GM12874 (cell line): ENCODE results near the gene FGFR2.

ENCODE experiments used
- TF ChIP-seq, protein P1 (sequence below): IDR thresholded peaks from 2 replicates; pipeline ENCODE4 v1.5.1; 2011; ENCODE audit warnings: low read depth, mild to moderate bottlenecking, control low read depth, low read length, moderate library complexity; ENCODE audit not compliant: insufficient read depth

Gene FGFR2

DNA sequence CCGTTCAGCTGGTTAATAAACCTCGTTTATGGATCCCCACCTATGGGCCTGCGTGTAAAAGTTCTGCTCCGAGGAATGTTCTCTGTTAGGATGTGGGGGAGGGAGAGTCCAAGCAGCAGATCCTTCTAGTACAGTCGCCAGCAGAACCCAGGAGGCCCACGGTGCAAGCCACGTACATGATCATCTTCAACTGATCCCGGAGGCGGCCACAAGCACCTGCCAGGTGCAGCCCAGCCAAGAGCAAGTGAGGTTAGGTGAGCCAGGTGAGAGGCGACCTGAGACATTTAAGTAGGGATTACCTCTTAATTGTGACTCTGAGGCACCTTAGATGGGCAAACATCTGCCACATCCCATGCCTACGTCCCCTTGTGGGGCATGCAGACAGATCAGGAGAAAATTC, 18.0 kb upstream of the FGFR2 start:
- TF ChIP-seq, protein P1, sequence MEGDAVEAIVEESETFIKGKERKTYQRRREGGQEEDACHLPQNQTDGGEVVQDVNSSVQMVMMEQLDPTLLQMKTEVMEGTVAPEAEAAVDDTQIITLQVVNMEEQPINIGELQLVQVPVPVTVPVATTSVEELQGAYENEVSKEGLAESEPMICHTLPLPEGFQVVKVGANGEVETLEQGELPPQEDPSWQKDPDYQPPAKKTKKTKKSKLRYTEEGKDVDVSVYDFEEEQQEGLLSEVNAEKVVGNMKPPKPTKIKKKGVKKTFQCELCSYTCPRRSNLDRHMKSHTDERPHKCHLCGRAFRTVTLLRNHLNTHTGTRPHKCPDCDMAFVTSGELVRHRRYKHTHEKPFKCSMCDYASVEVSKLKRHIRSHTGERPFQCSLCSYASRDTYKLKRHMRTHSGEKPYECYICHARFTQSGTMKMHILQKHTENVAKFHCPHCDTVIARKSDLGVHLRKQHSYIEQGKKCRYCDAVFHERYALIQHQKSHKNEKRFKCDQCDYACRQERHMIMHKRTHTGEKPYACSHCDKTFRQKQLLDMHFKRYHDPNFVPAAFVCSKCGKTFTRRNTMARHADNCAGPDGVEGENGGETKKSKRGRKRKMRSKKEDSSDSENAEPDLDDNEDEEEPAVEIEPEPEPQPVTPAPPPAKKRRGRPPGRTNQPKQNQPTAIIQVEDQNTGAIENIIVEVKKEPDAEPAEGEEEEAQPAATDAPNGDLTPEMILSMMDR = no peak

DNA sequence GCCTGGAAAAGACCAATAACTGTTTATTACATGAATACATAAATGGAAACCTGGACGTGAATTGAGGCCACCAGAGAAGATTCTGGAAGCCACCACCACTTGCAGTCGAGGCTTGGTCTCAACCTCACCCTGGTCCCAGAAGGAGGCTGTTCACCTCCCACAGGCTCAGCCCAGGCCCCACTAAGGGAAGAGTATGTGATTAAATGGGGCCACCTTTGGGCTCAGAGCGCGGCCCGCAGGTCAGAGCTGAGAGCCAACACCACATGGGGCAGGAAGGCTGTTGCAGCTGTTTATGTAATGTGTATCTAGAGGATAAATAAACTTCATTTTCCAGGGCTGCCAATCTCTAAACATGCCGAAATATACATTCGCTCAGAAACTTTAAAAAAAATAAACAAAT, 17.6 kb upstream of the FGFR2 start:
- TF ChIP-seq, protein P1 = no peak

DNA sequence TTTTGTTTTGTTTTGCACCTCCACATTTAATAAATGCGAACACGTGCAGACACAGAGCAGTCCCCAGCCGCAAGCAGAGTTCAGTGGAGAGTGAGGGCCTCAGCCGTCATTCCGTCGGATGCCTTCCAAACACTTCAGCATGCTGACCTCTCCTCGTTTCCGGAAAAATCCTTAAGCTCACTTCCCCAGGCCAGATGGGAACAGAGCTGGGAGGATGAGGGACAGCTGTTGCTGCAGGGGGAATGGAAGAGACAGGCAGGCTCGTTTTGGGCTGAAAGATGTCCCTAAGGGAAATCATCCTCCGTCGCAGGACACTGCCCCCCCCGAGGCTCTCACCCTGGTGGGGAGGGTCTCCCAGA, 17.2 kb upstream of the FGFR2 start:
- TF ChIP-seq, protein P1 = no peak

DNA sequence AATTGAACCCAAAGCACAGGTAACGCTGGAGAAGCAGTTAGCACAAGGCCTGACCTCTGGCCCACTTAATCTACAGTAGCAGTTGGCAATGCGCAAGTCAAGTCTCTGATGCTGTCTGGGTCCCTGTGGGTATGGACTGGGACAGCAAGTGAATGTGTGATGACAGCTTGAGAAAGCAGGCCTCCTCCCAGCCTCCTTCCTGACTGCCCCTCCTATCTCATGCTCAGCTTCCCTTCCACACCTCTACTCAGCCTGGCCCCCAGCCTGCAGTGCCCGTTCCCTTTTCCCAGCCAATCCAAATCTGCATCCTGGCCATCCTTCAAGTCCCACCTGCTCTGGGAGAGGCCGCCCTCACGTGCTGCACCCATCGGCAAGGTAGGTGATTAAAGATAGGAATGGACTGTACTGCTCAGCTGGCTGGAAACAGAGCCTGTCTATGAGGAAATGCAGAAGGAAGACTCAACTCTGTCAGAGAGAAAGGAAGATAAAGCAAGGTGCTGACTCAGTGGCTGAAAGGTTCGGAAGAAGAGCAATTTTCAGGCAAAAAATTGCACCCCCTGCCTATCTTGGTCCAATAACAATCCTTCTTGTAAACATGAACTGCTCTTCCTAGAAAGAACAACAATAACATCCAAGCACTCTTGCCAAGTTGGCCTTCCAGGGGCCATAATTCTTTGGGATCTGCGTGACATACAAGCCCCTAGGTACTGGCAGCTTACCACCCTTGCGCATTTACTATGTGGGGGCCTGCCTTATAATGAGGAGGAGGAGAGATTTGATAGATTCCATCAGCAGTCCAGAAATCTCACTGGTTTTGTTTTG, 16.6 kb upstream of the FGFR2 start:
- TF ChIP-seq, protein P1 = no peak

DNA sequence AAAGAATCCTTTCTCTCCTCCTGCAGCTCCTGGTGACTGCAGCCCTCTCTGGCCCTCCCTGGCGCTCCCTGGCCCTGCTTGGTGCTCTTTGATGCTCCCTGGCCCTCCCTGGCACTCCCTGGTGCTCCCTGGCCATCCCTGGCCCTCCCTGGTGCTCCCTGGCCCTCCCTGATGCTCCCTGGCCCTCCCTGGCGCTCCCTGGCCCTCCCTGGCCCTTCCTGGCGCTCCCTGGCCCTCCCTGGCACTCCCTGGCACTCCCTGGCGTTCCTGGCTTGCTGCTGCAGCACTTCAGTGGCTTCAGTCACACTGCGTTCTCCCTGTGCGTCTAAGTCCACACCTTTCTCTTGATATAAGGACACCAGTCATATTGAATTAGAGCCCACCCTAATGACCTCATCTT, 15.2 kb upstream of the FGFR2 start:
- TF ChIP-seq, protein P1 = no peak

DNA sequence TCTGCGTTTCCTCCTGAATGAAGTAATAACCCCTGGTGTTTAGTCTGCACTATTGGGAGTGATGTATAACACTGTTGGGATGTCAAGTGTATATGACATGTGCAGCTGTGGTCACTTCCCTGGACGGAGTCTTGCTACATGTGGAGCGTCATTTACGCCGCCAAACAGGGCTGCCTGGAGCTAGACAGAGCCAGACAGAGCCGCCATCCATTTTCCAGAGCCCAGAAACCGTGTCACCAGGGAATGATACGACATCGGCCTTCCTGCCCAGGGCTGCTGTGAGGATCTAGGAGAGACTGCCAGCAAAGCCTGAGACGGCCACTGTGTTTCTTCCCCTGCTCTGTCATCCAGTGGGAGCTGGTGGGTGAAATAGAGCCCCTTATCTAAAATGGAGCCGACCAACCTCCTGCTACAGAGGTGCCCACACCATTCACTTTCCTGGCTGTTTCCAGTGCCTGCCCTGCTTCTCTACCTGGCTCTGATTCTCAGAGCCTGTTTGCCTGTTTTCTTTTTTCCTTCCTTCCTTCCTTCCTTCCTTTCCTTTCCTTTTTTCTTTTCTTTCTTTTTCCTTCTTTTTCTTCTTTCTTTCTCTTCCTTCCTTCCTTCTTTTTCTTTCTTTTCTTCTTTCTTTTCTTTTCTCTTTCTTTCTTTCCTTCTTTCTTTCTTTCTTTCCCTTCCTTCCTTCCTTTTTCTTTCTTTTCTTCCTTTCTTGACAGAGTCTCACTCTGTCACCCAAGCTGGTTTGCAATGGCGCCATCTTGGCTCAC, 13.3 kb upstream of the FGFR2 start:
- TF ChIP-seq, protein P1 = no peak

DNA sequence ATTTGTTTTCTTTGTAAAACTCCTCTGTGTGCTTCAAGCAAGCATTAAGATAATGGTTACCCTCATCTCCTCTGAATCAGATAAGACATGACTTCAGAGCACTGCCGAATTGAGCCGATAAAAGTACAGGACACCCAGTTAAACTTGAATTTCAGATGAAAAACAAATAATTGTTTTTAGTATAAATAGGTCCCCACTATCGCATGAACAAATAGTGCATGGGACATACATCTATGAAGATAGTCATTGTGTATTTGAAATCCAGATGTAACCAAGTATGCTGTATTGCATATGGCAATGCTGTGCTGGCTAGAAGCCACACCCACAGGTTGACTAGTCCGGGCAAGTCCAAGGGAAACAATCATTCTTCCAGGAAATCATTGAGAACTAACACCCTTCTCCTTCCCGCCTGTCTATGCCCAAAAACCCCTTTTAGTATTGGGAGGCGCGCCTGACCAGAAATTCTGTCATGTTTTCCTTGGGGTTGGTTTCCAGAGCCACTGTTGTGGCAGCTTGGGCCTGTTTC, 12.6 kb upstream of the FGFR2 start:
- TF ChIP-seq, protein P1 = no peak
